Skeletal muscle satellite cell (primary cell): ENCODE data around the gene VTA1.
"Not testable (repeated sequence)": the region's sequence is repeated elsewhere in the genome, so short reads cannot be mapped to it uniquely, and the experiment has no call there.

Source experiments
- H3K27me3 ChIP-seq: 2 replicates; pipeline ENCODE4 v1.7.0; 2013; ENCODE audit warnings: low read length; ENCODE audit not compliant: control insufficient read depth, insufficient read depth
- H3K36me3 ChIP-seq: 2 replicates; pipeline ENCODE4 v1.7.0; 2013; ENCODE audit warnings: mild to moderate bottlenecking, control low read depth, low read length; ENCODE audit not compliant: insufficient read depth
- H3K4me1 ChIP-seq: 2 replicates; pipeline ENCODE4 v1.7.0; 2013; ENCODE audit warnings: low read length; ENCODE audit not compliant: control insufficient read depth, insufficient read depth
- H3K4me2 ChIP-seq: 2 replicates; pipeline ENCODE4 v1.7.0; 2013; ENCODE audit warnings: mild to moderate bottlenecking, low read length
- H3K4me3 ChIP-seq: 2 replicates; pipeline ENCODE4 v1.7.0; 2013; ENCODE audit warnings: low read length
- H3K9ac ChIP-seq: 2 replicates; pipeline ENCODE4 v1.7.0; 2013; ENCODE audit warnings: mild to moderate bottlenecking, low read depth, low read length, moderate library complexity
- H3K9me3 ChIP-seq: replicated peaks from 2 replicates; pipeline ENCODE4 v1.7.0; 2013; ENCODE audit warnings: mild to moderate bottlenecking, control low read depth, low read length

The VTA1 gene

GRCh38 chr6:142226731-142227130, 79.7 kb downstream of the VTA1 start:
- Histone ChIP-seq H3K36me3 (no peaks in the 10 kb centered on the region), H3K4me2 (no peak overlapping the region), H3K4me1 (no peaks in the 10 kb centered on the region), H3K9me3 (no peaks in the 10 kb centered on the region), H3K4me3 (no peak overlapping the region), H3K9ac (no peak overlapping the region), H3K27me3 (no peaks in the 10 kb centered on the region)

GRCh38 chr6:142229518-142230270, 82.6 kb downstream of the VTA1 start:
- not testable (repeated sequence) for H3K36me3 ChIP-seq, H3K9me3 ChIP-seq, H3K4me3 ChIP-seq, H3K9ac ChIP-seq, H3K27me3 ChIP-seq, H3K4me2 ChIP-seq, H3K4me1 ChIP-seq

GRCh38 chr6:142232206-142233044, 85.4 kb downstream of the VTA1 start:
- H3K9me3 ChIP-seq, H3K9ac ChIP-seq, H3K27me3 ChIP-seq, H3K4me2 ChIP-seq, H3K4me3 ChIP-seq, H3K36me3 ChIP-seq, H3K4me1 ChIP-seq: not testable (repeated sequence)

- H3K4me3 ChIP-seq = no peak overlapping the region
- no peaks in the 10 kb centered on the region for H3K4me1 ChIP-seq
- no peaks in the 10 kb centered on the region for H3K9me3 ChIP-seq
- no peak overlapping the region for H3K9ac ChIP-seq
- H3K4me2 ChIP-seq = no peak overlapping the region
- no peaks in the 10 kb centered on the region for H3K27me3 ChIP-seq
- H3K36me3 ChIP-seq = no peaks in the 10 kb centered on the region
These were observed 87.1 kb downstream of the VTA1 start for GRCh38 chr6:142233945-142234682.

- Histone ChIP-seq H3K9me3 (no peaks in the 10 kb centered on the region), H3K4me2 (no peak overlapping the region), H3K27me3 (no peaks in the 10 kb centered on the region), H3K4me1 (no peaks in the 10 kb centered on the region), H3K36me3 (no peaks in the 10 kb centered on the region), H3K4me3 (no peak overlapping the region), H3K9ac (no peak overlapping the region)
These were observed 88.2 kb downstream of the VTA1 start for GRCh38 chr6:142235272-142235671.

GRCh38 chr6:142235791-142236190, 88.7 kb downstream of the VTA1 start:
- Histone ChIP-seq H3K9me3 (no peaks in the 10 kb centered on the region), H3K9ac (no peak overlapping the region), H3K27me3 (no peaks in the 10 kb centered on the region), H3K4me1 (no peaks in the 10 kb centered on the region), H3K36me3 (no peaks in the 10 kb centered on the region), H3K4me3 (no peak overlapping the region), H3K4me2 (no peak overlapping the region)

GRCh38 chr6:142236691-142237090, 89.6 kb downstream of the VTA1 start:
- no peaks in the 10 kb centered on the region for H3K27me3 ChIP-seq
- no peaks in the 10 kb centered on the region for H3K9me3 ChIP-seq
- H3K4me1 ChIP-seq = no peaks in the 10 kb centered on the region
- H3K36me3 ChIP-seq = no peaks in the 10 kb centered on the region
- H3K4me3 ChIP-seq = no peak overlapping the region
- H3K4me2 ChIP-seq = no peak overlapping the region
- no peak overlapping the region for H3K9ac ChIP-seq

GRCh38 chr6:142238881-142239280, 91.8 kb downstream of the VTA1 start:
- Histone ChIP-seq H3K4me2 (no peak overlapping the region), H3K9ac (no peak overlapping the region), H3K4me3 (no peak overlapping the region), H3K36me3 (no peaks in the 10 kb centered on the region), H3K4me1 (no peaks in the 10 kb centered on the region), H3K9me3 (no peaks in the 10 kb centered on the region), H3K27me3 (no peaks in the 10 kb centered on the region)

- no peaks in the 10 kb centered on the region for H3K36me3 ChIP-seq
- no peak overlapping the region for H3K4me3 ChIP-seq
These were observed 93.1 kb downstream of the VTA1 start for GRCh38 chr6:142240179-142240578.

GRCh38 chr6:142241061-142241460, 94.0 kb downstream of the VTA1 start:
- Histone ChIP-seq H3K9ac (no peak overlapping the region), H3K4me1 (no peaks in the 10 kb centered on the region), H3K27me3 (no peaks in the 10 kb centered on the region), H3K4me2 (no peak overlapping the region), H3K9me3 (no peaks in the 10 kb centered on the region), H3K36me3 (no peaks in the 10 kb centered on the region), H3K4me3 (no peak overlapping the region)

More at GRCh38 chr6:142240179-142240578, 93.1 kb downstream of the VTA1 start:
- no peaks in the 10 kb centered on the region for H3K9me3 ChIP-seq
- H3K27me3 ChIP-seq = no peaks in the 10 kb centered on the region
- H3K4me2 ChIP-seq = no peak overlapping the region
- H3K9ac ChIP-seq = no peak overlapping the region
- H3K4me1 ChIP-seq = no peaks in the 10 kb centered on the region

- Histone ChIP-seq H3K4me1 (no peaks in the 10 kb centered on the region), H3K4me3 (no peak overlapping the region), H3K9me3 (no peaks in the 10 kb centered on the region), H3K9ac (no peak overlapping the region), H3K4me2 (no peak overlapping the region), H3K27me3 (no peaks in the 10 kb centered on the region), H3K36me3 (no peaks in the 10 kb centered on the region)
These were observed 95.2 kb downstream of the VTA1 start for GRCh38 chr6:142242269-142242668.
